DND-41 (cell line): ENCODE data around the gene SYNGR3.

Experiments
- CTCF ChIP-seq: IDR thresholded peaks from 2 replicates; pipeline ENCODE4 v1.5.1; 2012; ENCODE audit warnings: borderline replicate concordance, low read length, moderate library complexity, mild to moderate bottlenecking; ENCODE audit not compliant: poor library complexity, severe bottlenecking; ENCODE audit errors: extremely low read depth
- EZH2 ChIP-seq: IDR thresholded peaks from 3 replicates; pipeline ENCODE4 v1.6.1; 2012; ENCODE audit warnings: borderline replicate concordance, low read depth, mild to moderate bottlenecking, moderate library complexity, low read length, inconsistent platforms; ENCODE audit not compliant: severe bottlenecking

- TF ChIP-seq CTCF: no peak
- no peak for TF ChIP-seq EZH2
These were observed 40.3 kb downstream of the SYNGR3 start for GRCh38 chr16:2030036-2030435.
